ENCODE measurements around the gene TNFRSF1A.

The TNFRSF1A gene

DNA sequence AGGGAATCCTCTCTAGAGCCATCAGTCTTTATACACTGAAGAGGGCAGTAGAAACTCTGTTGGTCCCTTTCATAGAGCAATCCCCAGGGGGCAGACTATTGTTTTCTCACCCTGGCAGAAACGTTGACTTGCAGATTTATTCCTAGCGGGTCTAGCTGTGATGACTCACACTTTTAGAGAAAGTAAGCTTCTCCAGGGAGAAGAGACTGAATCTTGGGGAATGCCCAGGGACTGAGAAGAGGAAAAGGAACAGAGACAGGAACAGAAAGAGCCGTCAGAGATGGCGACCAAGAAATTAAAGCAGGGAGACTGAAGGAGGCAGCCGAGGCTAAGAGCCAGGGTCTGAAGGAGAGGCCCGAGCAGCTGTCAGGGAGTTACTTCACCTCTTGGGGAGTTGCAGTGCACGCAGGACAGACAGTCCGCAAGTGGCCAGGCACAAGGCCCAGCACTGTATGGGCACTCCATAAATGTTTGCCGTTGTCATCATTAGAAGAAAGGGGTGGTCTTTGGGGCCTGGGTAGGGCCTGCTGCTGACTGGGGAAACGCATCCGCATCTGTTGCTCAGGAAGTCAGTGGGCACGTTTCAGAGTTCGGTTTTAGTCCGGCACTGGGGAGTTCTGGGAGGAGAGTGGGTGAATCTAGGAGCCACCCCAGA, 18.4 kb downstream of the TNFRSF1A start:
- peak in 1 of 2 donors; percentile 40 for DNase-seq (ENCODE audit: low read depth in 2 of 2)

DNA sequence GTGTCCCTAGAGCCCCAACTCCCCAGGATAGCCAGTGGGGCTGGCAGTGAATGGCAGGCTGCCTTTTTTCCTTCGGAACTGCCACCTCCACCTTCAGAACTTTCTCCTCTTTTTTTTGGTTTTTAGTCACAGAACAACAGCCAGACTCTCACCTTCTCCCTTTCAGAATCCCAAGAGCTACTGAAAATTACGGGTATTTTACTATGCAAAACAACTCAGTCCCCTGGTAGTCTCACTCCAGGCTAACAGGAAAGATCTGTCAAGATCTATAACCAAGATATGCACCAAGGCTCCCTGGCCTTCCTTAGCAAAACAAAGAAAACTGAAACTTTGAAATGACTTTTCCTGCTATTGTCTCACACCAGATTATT, 18.9 kb downstream of the TNFRSF1A start:
- DNase-seq (ENCODE audit: low read depth in 2 of 2): no peak

DNA sequence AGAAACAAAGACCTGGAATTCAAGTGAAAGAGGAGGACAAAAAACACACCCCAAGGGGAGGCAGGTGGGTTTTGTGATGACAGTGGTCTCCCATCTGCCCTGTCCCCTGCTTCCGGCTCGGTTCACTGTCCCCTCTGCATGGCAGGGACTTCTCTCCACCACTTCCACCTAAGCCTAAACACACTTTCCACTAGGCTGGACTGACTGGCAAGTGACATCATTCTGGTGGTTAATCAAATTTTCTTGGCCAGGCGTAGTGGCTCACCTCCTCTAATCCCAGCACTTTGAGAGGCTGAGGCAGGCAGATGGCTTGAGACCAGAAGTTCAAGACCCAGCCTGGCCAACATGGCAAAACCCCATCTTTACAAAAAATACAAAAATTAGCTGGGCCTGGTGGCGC, 19.5 kb downstream of the TNFRSF1A start:
- no peak for DNase-seq (ENCODE audit: low read depth in 2 of 2)

- DNase-seq (ENCODE audit: low read depth in 2 of 2): no peak
Measured at GRCh38 chr12:6321905-6322304, 20.0 kb downstream of the TNFRSF1A start.

GRCh38 chr12:6319446-6319845, 22.4 kb downstream of the TNFRSF1A start:
- no peak for DNase-seq (ENCODE audit: low read depth in 2 of 2)

DNA sequence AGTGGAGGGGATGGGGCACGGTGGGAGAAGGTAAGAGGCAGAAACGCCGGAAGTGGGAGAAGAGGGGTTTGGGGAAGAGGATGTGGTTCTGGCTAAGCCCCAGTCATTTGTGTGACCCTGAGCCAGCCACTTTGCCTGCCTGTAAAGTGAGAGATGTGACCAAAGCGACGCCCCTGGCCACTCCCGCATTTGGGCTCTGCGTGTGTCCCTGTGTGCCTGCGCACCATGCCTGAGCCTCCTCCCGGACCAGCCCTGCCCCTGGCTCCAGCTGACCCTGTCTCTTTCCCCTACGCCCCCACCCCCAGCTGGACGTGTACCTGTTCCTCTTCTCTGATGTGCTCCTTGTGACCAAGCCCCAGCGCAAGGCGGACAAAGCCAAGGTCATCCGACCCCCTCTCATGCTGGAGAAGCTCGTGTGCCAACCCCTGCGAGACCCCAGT, 23.4 kb downstream of the TNFRSF1A start:
- DNase-seq (ENCODE audit: low read depth in 2 of 2): no peak

DNA sequence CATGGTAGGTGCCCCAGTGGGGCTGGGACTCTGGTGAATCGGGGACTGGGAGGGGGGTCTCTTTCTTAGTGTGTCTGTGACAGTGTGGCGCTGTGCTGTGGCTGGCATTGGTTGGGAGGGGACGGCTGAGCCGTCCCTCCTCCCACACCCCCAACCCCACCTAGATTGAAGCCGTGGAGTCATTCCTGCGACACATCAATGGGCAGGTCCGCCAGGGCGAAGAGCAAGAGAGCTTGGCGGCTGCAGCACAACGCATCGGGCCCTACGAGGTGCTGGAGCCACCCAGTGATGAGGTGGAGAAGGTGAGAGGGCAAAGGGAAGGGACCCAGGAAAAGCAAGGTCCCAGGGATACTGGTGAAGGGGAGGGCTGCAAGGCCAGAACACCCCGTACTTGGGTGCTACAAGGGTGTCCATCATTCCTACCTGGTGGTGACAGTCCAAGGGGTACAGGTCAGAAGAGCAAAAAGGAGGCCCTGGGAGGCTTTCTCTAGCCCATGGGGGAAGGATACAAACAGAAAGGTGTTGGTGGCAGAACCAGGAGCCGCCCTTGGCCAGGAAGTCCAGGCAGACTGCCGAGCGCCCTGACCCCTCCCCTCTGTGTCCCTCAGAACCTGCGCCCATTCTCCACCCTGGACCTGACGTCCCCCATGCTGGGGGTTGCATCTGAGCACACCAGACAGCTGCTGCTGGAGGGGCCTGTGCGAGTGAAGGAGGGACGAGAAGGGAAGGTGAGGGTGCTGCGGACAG, 24.0 kb downstream of the TNFRSF1A start:
- DNase-seq (ENCODE audit: low read depth in 2 of 2): no peak

GRCh38 chr12:6316921-6317692, 24.8 kb downstream of the TNFRSF1A start:
- DNase-seq (ENCODE audit: low read depth in 2 of 2): no peak

DNA sequence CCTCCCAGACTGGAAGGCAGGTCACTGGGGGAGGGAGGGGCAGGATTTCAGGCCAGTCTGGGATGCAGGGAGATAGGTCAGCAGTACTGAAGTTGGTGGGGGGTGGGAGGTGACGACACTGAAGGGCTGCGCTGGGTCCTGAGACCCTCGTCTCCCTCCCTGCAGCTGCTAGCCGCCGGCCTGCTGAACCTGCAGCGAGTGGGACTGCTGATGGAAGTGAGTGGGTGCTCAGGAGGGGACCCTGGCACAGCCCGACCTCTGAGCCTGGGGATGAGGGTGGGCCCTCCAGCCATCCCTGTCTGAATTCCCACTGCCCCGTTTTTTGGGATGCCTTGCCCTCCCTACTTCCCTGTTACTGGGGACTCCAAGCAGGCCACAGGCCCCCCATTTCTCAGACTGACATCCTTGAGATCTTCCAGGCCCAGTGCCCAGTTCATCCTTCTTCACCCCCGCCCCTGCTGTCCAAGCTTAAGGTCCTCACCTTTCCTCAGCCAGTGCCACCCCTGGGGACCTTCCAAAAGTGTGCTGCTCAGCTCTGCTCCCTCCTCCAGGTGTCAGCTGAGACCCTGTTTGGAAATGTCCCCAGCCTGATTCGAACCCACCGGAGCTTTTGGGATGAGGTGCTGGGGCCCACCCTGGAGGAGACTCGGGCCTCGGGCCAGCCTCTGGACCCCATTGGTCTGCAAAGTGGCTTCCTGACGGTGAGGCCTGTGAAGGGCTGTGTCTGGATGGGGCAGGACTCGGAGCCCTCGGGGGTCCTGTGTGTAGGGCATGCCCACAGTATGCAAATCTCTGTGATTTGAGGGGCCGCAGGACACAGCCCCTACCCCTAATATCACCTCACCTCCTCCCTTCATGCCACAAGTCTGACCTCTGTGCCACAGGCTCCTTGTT, 25.9 kb downstream of the TNFRSF1A start:
- DNase-seq (ENCODE audit: low read depth in 2 of 2): no peak

GRCh38 chr12:6315184-6315583, 26.7 kb downstream of the TNFRSF1A start:
- DNase-seq (ENCODE audit: low read depth in 2 of 2): no peak

GRCh38 chr12:6314776-6315175, 27.1 kb downstream of the TNFRSF1A start:
- DNase-seq (ENCODE audit: low read depth in 2 of 2): no peak

- no peak for DNase-seq (ENCODE audit: low read depth in 2 of 2)
Measured at GRCh38 chr12:6313326-6313940, 28.4 kb downstream of the TNFRSF1A start.

DNA sequence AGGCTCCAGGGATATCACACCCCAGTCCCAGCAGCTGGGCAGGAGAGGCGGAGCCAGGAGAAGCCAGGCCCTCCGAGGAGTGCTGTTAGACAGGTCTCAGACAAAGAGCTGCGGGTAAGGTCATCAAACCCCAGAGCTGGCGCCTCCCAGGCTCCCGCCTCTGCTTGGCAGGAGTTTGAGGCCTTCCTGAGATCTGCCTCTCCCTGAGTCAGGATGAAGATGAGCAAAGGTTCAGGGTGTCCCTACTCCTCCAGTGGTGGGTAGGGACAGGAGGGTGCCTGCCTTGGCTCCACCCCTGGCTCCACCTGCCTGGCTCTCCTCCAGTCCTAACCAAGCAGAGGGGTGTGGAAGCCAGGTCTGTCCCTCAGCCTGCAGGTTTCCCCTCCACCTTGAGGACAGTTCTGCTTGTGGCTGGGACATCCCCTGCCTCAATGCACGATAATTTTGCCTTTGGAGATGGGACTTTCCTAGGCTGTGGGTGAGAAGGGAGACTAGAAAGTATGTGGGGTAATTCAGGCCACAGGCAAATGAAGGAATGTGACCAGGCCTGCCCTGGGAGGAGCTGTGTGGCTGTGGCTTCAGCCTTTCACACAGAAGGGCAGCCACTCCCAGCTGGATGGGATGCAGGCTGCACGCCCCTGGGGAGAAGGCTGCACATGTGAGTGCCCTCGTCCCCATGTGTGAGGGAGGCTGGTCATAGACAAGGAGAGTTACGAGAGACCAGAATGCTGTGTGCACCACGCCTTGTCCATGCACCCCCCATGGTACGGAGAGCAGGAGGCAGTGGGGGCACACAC, 29.1 kb downstream of the TNFRSF1A start:
- no peak for DNase-seq (ENCODE audit: low read depth in 2 of 2)

- no peak for DNase-seq (ENCODE audit: low read depth in 2 of 2)
Measured at GRCh38 chr12:6311822-6312528, 29.9 kb downstream of the TNFRSF1A start.

- no peak for DNase-seq (ENCODE audit: low read depth in 2 of 2)
Measured at GRCh38 chr12:6310771-6311610, 30.9 kb downstream of the TNFRSF1A start.

- DNase-seq (ENCODE audit: low read depth in 2 of 2): no peak
Measured at GRCh38 chr12:6307529-6307928, 34.3 kb downstream of the TNFRSF1A start.

DNA sequence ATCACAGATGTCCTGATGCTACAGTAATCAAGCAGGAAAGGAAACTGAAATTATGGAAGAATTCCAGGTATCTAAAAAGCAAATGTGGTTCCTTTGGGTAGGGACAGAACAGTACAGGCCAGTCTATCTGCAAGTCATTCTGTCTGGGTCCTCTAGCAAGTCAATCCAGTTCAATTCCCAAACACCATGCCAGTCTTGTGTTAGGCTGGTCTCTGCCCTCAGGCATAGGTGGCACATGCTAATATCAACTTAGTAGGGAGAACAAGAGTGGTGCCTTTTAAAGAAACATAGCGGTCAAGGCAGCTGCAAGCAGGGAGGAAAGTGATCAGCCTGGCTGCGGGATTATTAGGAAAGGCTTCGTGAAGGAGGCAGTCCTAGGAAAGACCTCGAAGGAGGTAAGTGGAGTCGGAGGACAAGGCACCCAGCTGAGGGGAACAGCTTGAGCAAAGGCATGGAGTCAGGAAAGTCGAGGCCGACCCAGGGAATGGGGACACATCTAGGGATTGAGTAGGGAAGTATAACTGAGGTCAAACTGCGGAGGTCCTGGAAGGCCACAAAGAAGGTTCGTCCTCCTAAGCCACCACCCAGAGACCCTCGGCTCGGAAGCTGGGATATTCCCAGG, 35.2 kb downstream of the TNFRSF1A start:
- DNase-seq (ENCODE audit: low read depth in 2 of 2): no peak

GRCh38 chr12:6306151-6306550, 35.7 kb downstream of the TNFRSF1A start:
- no peak for DNase-seq (ENCODE audit: low read depth in 2 of 2)

All from stimulated activated CD4-positive, alpha-beta T cell treated with anti-CD3 and anti-CD28 coated beads, Interleukin-1b, Interleukin-23, amount 100 ng/mL, for 4 hours (primary cell).